Measurements from ENCODE around the gene NUDC.
"Not testable (repeated sequence)": the region's sequence is repeated elsewhere in the genome, so short reads cannot be mapped to it uniquely, and the experiment has no call there.

Gene NUDC

GRCh38 chr1:26989403-26990109 is 68.0 kb downstream of the NUDC start:
- DNase-seq, result not testable (repeated sequence)

- DNase-seq, result peak in 2 of 51 donors; percentile 4 to 46
Measured at GRCh38 chr1:26991310-26992116, 70.0 kb downstream of the NUDC start.

- peak in 45 of 51 donors; percentile 11 to 77 (median 47) for DNase-seq
Measured at GRCh38 chr1:26993237-26994019, 71.9 kb downstream of the NUDC start, which contains the start of gene TRNP1. Gene TRNP1, plus strand, starts transcription at chr1:26993692. Its CDS starts 95 bp downstream, at chr1:26993787.

- peak in 2 of 51 donors; percentile 13 to 39 for DNase-seq
Measured at GRCh38 chr1:26994020-26994786, 72.7 kb downstream of the NUDC start.

- DNase-seq, result peak in 1 of 51 donors; percentile 12
Measured at GRCh38 chr1:26994787-26995517, 73.4 kb downstream of the NUDC start.

GRCh38 chr1:26996024-26996423 is 74.5 kb downstream of the NUDC start:
- DNase-seq, result no peak
